Measurements from ENCODE around the gene PDE7B.

DNA sequence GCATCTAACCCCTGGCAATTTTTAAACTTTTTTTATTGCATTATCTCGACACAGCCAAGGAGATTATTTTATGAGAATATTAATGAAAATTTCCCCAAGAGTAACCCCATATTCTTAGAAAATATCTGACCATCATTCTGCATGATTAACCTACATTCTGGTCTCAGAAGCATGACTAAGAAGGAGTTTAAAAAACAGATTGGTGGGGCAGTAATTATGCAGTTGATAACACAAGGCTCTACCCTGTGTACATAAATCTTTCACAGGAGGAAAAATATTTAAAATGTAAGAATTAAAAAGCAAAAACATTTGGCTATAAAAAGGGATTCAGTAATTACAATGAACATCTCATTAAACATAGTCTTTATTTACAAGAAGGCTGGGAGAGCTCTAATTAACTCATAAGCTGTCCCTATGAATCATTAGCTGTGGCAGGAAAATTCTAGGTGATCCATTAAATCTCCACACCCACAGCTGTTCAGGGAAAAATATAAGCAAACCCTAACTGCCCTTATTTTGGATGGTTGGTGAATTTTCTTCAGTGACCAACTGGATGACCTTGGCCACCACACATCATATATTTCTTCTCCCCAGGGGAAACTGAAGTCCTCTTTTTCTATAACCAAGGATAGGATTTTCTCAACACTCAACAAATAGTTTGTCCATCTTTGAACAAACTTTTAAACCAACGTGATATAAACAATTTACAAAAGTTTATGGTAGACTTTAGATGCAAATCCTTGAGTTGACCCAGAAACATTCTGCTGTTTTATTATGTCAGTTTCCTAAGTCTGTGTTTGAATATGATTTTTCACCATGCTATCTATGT lies 59.5 kb downstream of the PDE7B start:
- TF ChIP-seq, protein P1, sequence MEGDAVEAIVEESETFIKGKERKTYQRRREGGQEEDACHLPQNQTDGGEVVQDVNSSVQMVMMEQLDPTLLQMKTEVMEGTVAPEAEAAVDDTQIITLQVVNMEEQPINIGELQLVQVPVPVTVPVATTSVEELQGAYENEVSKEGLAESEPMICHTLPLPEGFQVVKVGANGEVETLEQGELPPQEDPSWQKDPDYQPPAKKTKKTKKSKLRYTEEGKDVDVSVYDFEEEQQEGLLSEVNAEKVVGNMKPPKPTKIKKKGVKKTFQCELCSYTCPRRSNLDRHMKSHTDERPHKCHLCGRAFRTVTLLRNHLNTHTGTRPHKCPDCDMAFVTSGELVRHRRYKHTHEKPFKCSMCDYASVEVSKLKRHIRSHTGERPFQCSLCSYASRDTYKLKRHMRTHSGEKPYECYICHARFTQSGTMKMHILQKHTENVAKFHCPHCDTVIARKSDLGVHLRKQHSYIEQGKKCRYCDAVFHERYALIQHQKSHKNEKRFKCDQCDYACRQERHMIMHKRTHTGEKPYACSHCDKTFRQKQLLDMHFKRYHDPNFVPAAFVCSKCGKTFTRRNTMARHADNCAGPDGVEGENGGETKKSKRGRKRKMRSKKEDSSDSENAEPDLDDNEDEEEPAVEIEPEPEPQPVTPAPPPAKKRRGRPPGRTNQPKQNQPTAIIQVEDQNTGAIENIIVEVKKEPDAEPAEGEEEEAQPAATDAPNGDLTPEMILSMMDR (IDR thresholded peaks at IDR 0.05), result no peak
- TF ChIP-seq EZH2 (IDR thresholded peaks at IDR 0.05; ENCODE audit: borderline replicate concordance, insufficient read depth, low read depth, low read length, poor library complexity, severe bottlenecking), result no peak
